GM21723 (cell line): ENCODE data around the gene CDK5R1.
"Not testable (repeated sequence)": the region's sequence is repeated elsewhere in the genome, so short reads cannot be mapped to it uniquely, and the experiment has no call there.

Source experiments
- ATAC-seq: cut with Tn5 transposase; IDR thresholded peaks from one replicate; pipeline ENCODE4 v1.9.1; 2021; ENCODE audit warnings: mild to moderate bottlenecking, moderate library complexity; ENCODE audit not compliant: unreplicated experiment

CDK5R1 gene

GRCh38 chr17:32486701-32487472, at the start of gene CDK5R1:
TSS of gene CDK5R1 (plus strand) at chr17:32486993. CDS start at chr17:32487621, 628 bp downstream.
- ATAC-seq, result peak; percentile 50

DNA sequence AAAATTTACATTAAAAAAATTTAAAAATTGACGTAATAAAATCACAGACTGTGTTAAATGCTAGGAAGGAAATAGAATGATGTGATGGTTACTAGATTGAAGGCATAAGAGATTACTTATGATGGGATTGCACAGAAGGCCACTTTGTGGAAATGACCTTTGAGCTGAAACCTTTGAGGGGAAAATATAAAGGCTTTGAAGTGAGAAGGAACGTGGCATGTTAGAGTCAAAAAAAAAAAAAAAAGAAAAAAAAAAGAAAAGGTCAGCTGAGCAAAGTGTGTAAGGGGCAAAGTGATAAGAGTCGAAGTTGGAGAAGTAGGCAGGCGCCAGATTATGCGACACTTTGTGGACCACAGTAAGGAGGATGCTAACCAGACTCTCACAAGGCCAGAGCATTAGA, 46.1 kb upstream of the CDK5R1 start:
- ATAC-seq, result no peak

- no peak for ATAC-seq
Observed at GRCh38 chr17:32441886-32442285, 44.9 kb upstream of the CDK5R1 start.

DNA sequence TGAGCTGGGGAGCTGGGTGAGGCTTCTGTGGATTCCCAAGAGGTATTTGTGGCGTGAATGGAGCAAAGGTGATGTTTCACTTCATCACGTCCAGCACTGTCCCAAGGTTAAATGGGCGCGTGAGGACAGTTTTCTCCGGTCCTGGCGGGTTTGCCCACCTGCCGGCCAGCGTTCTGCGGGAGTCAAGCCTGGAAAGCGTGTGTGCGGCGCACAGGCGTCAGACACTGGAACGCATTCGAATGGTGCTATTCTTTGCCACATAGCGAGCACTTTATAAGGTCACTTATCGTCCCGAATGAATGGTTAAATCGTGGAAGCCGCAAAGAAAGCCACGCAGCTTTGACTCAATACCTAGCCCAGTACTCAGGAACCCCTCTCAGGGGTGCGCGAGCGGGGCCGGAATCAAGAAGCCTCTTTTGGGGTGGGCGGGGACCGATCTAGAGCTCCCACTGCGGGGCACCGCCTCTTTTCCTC, 42.9 kb upstream of the CDK5R1 start:
- ATAC-seq, result peak; percentile 8

GRCh38 chr17:32444301-32445073, 42.3 kb upstream of the CDK5R1 start, which contains the start of gene PSMD11:
TSS of gene PSMD11 (plus strand) at chr17:32444510. CDS start at chr17:32444524, 14 bp downstream.
- peak; percentile 92 for ATAC-seq

DNA sequence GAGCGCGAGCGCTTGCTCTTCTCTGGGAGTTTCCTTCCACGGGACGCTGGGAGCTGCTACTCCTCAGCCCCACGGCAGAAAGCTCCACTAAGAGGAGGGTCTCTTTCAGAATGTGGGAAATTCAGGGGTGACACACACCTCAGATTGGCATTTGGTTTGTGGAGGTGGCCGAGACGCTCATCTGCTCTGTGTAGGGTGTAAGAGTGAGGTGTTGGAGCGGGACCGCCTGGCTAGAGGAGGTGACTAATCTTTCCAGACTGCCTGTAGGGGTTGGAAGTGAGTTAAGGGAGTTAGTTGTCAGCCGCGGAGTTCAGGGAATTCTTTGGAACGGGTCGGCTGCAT, 41.7 kb upstream of the CDK5R1 start:
- peak; percentile 13 for ATAC-seq

DNA sequence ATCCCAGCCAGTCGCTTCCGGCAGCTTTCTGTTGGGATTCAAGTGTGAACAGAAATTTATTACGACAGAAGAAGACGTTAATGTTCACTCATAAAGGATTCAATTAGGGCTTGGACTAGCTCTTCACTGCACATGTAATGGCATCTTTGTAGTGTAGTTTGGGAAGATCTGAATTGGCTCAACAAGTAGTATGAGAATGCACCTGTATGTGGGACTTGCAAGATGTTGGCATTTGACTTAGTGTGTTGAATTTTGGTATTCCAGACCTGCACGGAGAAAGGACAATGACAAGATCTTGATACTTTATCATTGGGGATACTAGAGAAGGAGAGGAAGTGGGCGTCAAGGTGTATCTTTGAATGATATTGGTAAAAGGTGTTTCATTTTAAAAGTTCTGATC, 41.3 kb upstream of the CDK5R1 start:
- no peak for ATAC-seq

DNA sequence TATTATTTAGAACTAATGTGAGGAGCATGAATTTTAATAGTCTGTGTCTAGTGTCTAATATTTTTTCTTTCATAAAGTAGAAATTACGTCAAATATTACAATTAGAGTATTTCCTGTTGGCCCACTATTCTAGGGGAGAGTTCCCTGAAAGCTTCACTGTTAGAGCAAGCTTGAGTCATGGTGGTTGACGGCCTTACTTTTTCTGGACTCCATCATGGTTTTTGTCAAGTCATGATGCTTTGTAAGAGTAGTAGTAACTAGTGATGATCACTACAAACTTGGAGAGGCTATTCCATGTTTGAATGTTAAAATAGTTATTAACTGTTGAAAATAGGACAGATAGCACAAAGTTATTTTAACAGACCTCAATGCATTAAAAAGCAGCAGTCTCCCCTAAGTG, 40.8 kb upstream of the CDK5R1 start:
- no peak for ATAC-seq

DNA sequence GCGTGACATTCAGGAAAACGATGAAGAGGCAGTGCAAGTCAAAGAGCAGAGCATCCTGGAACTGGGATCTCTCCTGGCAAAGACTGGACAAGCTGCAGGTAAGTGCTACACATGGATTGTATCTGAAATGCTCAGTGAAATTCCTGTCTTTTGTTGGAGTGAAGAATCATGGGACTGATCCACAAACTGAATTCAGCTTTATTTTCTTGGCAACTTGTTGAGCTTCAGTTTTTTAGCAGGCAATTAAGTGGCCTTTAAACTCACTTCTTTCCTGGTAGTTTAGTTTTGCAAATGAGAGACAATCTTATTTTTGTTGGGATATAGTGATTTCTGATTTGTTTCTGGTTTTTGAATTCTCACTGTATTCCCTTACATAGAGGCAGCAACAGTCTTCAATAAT, 39.8 kb upstream of the CDK5R1 start:
- no peak for ATAC-seq

GRCh38 chr17:32449963-32450362, 36.8 kb upstream of the CDK5R1 start:
- no peak for ATAC-seq

DNA sequence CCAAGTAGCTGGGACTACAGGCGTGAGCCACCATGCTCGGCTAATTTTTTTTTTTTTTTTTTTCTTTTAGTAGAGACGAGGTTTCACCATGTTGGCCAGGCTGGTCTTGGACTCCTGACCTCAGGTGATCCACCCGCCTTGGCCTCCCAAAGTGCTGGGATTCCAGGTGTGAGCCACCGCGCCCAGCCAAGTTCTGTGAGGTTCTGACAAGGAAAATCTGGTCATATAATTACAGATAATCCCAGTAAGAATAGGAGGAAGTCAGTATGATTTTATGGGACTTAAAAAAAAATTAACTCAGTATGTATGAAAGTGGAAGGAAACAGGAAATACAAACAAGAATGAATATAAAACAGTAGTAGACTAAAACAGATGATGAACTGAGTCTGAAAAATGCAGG, 36.4 kb upstream of the CDK5R1 start:
- ATAC-seq, result not testable (repeated sequence)

GRCh38 chr17:32451879-32452278, 34.9 kb upstream of the CDK5R1 start:
- no peak for ATAC-seq

GRCh38 chr17:32452281-32452680, 34.5 kb upstream of the CDK5R1 start:
- ATAC-seq, result no peak

DNA sequence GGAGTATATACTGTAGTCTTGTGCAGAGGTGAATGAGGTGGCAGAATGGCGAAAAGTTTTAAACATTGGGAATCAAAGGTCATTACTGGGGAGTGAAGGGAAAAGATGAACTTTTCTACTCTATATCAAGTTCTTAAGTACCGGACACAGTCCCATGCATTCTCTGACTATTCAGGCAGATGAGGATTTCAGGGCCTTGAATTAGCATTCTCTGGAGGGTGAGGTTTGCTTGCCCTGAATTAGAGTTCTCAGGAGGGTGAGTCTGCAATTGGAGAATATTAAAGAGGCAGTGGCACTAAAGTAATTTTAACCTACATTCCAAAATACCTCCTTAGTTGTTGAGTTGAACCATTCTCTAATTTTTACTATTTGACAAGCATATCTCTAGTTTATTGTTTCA, 33.4 kb upstream of the CDK5R1 start:
- ATAC-seq, result no peak

- no peak for ATAC-seq
Observed at GRCh38 chr17:32458371-32458770, 28.4 kb upstream of the CDK5R1 start.

GRCh38 chr17:32460054-32460453, 26.7 kb upstream of the CDK5R1 start:
- ATAC-seq, result no peak

DNA sequence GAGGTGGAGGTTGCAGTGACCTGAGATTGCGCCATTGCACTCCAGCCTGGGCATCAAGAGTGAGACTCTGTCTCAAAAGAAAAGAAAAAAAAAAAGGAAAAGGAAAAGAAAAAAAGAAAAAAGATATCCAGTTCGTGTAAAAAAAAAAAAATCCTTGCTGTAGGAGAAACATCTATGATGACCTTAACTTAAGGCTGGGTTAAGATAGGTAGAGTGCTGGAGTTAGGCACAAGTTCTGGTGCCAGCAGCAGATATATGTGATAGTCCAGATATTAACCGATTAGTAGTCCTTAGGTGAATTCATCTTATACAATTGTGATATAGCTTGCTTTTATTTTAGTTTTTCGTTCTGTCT, 25.3 kb upstream of the CDK5R1 start:
- ATAC-seq, result no peak

DNA sequence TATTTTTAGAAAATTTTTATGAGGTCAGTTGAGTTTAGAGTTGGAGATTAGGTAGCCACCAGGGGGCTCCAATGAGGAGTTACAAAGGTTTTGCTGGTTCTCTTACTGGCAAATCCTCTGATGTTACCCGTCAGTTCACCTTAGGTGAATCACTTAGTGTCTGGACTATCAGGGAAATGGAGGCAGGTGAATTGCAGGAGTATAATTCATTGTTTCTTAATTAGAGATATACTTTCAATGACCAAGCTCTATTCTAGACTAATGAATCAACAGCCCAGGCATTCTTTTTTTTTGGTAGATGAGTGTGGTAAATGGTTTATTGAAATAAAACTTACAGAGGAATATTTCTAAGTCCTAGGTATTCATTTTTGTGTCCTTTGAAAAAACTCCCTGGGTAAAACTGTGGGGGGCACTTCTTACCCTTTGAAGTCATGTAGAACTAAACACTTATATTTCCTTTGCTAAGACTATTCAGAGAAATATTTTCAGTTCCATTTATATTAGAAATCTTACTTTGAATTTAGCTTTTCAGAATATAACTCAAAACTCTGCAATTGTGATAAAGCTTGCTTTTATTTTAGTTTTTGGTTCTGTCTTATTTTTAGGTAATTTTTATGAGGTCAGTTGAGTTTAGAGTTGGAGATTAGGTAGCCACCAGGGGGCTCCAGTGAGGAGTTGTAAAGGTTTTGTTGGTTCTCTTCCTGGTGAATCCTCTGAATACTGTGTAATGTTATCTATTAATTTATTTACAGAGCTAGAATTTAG, 24.8 kb upstream of the CDK5R1 start:
- no peak for ATAC-seq

DNA sequence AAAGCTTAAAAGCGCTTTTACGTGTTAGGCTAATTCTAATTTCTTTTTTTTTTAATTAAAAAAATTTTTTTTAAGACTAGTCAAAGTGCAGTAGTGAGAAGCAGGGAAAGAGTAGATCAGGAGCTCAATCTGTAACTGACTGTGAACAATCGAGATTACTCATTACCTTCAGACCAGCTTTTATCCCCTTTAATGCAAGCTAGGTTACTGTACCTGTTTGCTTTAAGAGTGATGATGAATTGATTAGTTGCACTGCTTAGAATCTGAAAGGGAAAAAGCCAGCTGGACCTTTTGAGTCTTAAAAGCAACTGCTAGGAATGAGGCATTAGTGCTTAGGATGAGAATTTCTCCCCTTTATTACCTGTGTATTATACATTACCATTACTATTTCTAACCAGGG, 23.5 kb upstream of the CDK5R1 start:
- no peak for ATAC-seq

- no peak for ATAC-seq
Observed at GRCh38 chr17:32464374-32464773, 22.4 kb upstream of the CDK5R1 start.

GRCh38 chr17:32467949-32468348, 18.8 kb upstream of the CDK5R1 start:
- no peak for ATAC-seq
